HG03432 (cell line): Measurements from ENCODE around the gene ADAMTS4.
A peak's percentile ranks its signal among the peaks of the same experiment; 100 is the strongest.
"Not testable (repeated sequence)": the region's sequence is repeated elsewhere in the genome, so short reads cannot be mapped to it uniquely, and the experiment has no call there.

Source experiments
- ATAC-seq: cut with Tn5 transposase; IDR thresholded peaks from one replicate; pipeline ENCODE4 v1.9.1; 2021; ENCODE audit warnings: mild to moderate bottlenecking, moderate library complexity; ENCODE audit not compliant: unreplicated experiment

Gene ADAMTS4

GRCh38 chr1:161198897-161199431 lies at the start of gene ADAMTS4:
Gene ADAMTS4, minus strand, starts transcription at chr1:161199054. Its CDS starts 427 bp downstream, at chr1:161198627.
- no peak for ATAC-seq

GRCh38 chr1:161244888-161245287 lies 46.0 kb upstream of the ADAMTS4 start:
- ATAC-seq = no peak

GRCh38 chr1:161242313-161242712 lies 43.5 kb upstream of the ADAMTS4 start:
- ATAC-seq = no peak

GRCh38 chr1:161241682-161242081 lies 42.8 kb upstream of the ADAMTS4 start:
- no peak for ATAC-seq

- ATAC-seq = no peak
Measured at GRCh38 chr1:161238039-161238473, 39.2 kb upstream of the ADAMTS4 start, which contains the start of gene NR1I3. Gene NR1I3, minus strand, starts transcription at chr1:161238203. Its CDS starts 1,638 bp downstream, at chr1:161236565.

GRCh38 chr1:161235957-161236775 lies 37.3 kb upstream of the ADAMTS4 start:
- no peak for ATAC-seq

GRCh38 chr1:161233102-161233501 lies 34.2 kb upstream of the ADAMTS4 start:
- no peak for ATAC-seq

- no peak for ATAC-seq
Measured at GRCh38 chr1:161230762-161231161, 31.9 kb upstream of the ADAMTS4 start.

GRCh38 chr1:161229896-161230295 lies 31.0 kb upstream of the ADAMTS4 start:
- no peak for ATAC-seq

GRCh38 chr1:161228032-161228431 lies 29.2 kb upstream of the ADAMTS4 start:
- no peak for ATAC-seq

- peak; percentile 37 for ATAC-seq
Measured at GRCh38 chr1:161227196-161227871, 28.5 kb upstream of the ADAMTS4 start.

GRCh38 chr1:161226759-161227158 lies 27.9 kb upstream of the ADAMTS4 start:
- no peak for ATAC-seq

GRCh38 chr1:161226320-161226711 lies 27.5 kb upstream of the ADAMTS4 start:
- ATAC-seq = no peak

- peak; percentile 98 for ATAC-seq
Measured at GRCh38 chr1:161225534-161226319, 26.9 kb upstream of the ADAMTS4 start, which contains the start of gene TOMM40L. Gene TOMM40L, plus strand, starts transcription at chr1:161226060. Its CDS starts 430 bp downstream, at chr1:161226490.

GRCh38 chr1:161225178-161225533 lies 26.3 kb upstream of the ADAMTS4 start:
- ATAC-seq = no peak

GRCh38 chr1:161224695-161225087 lies 25.8 kb upstream of the ADAMTS4 start:
- ATAC-seq = not testable (repeated sequence)

- ATAC-seq = no peak
Measured at GRCh38 chr1:161223805-161224694, 25.2 kb upstream of the ADAMTS4 start.

GRCh38 chr1:161222175-161223019 lies 23.5 kb upstream of the ADAMTS4 start:
- no peak for ATAC-seq

- ATAC-seq = no peak
Measured at GRCh38 chr1:161220002-161220401, 21.1 kb upstream of the ADAMTS4 start.
